HFF-Myc (cell line): ENCODE data around the gene SAFB.

Experiments used
- DNase-seq: peaks from one replicate; pipeline ENCODE4 v3.0.0-alpha.2; 2011; ENCODE audit warnings: low read depth; ENCODE audit errors: extremely low read depth
- H3K4me3 ChIP-seq: replicated peaks from 2 replicates; pipeline ENCODE4 v1.5.1; 2011; ENCODE audit warnings: low read depth, mild to moderate bottlenecking, control low read depth, low read length
- CTCF ChIP-seq: IDR thresholded peaks from 2 replicates; pipeline ENCODE4 v1.5.1; 2012; ENCODE audit warnings: mild to moderate bottlenecking, low read depth, low read length, control low read depth; ENCODE audit errors: missing control alignments

The SAFB gene

GRCh38 chr19:5622465-5623396 is at the start of gene SAFB, which contains the start of gene SAFB2:
TSS of gene SAFB (plus strand) at chr19:5623083. CDS start at chr19:5623206, 123 bp downstream.
TSS of gene SAFB2 (minus strand) at chr19:5622776. CDS start at chr19:5622715, 61 bp downstream.
- no peak for TF ChIP-seq CTCF
- peak within 1 kb of the TSS; percentile 99 for H3K4me3 ChIP-seq
- peak; percentile 99 for DNase-seq

- no peak overlapping the region for H3K4me3 ChIP-seq
- no peak for TF ChIP-seq CTCF
- no peak for DNase-seq
Observed at GRCh38 chr19:5575590-5575989, 47.3 kb upstream of the SAFB start.

- TF ChIP-seq CTCF = peak; percentile 98
- DNase-seq = peak; percentile 52
- H3K4me3 ChIP-seq = no peak overlapping the region
Observed at GRCh38 chr19:5578097-5578846, 44.6 kb upstream of the SAFB start.

GRCh38 chr19:5579286-5579685 is 43.6 kb upstream of the SAFB start:
- DNase-seq = no peak
- no peak overlapping the region for H3K4me3 ChIP-seq
- no peak for TF ChIP-seq CTCF

GRCh38 chr19:5579697-5580096 is 43.2 kb upstream of the SAFB start:
- no peak for DNase-seq
- no peak overlapping the region for H3K4me3 ChIP-seq
- TF ChIP-seq CTCF = no peak

GRCh38 chr19:5580161-5580571 is 42.7 kb upstream of the SAFB start:
- TF ChIP-seq CTCF = no peak
- H3K4me3 ChIP-seq = no peak overlapping the region
- DNase-seq = no peak
